GM21786 (cell line): ENCODE results near the gene ANKUB1.

Experiments used
- ATAC-seq: cut with Tn5 transposase; IDR thresholded peaks from one replicate; pipeline ENCODE4 v1.9.1; 2021; ENCODE audit not compliant: unreplicated experiment

ANKUB1 gene

GRCh38 chr3:149810846-149811245 lies 18.5 kb upstream of the ANKUB1 start:
- ATAC-seq: no peak

DNA sequence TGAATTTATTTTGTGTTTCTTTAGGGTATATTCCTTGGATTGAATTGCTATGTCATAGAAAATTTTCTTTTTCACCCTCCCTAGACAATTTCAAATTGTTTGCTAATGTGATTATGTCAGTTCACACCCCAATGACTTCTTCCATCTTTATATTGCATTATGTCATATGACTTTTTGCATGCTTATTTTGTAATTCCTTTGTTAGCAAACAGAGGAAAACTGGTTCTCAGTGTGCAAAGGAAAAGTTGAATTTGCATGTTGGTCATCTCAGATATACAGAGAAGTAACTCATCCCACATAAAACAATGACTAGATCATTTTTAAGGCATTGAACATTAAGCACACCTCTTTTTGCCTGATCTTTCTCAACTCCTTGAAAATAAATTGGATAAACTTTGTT lies 17.3 kb upstream of the ANKUB1 start:
- no peak for ATAC-seq

DNA sequence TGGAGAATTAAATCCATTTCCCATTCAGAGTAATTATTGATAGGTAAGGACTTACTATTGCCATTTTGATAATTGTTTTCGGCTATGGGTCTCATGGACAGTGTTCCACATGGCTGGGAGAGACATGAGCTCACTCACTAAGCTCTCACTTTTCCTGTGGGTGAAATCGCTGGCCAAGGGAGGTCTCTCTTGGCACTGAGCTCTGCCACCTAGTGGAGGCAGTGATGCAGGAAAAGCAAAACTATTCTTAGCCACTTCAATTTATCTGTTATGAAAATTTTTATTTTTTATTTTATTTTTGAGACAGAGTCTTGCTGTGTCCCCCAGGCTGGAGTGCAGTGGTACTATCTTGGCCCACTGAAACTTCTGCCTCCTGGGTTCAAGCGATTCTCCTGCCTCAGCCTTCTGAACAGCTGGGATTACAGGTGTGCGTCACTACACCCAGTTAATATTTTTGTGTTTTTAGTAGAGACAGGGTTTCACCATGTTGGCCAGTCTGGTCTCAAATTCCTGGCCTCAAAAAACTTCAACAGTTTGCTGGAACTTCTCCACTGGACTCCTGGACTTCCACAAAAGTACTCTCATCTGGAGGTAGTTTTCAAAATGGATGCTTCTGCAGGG lies 16.0 kb upstream of the ANKUB1 start:
- no peak for ATAC-seq

- no peak for ATAC-seq
Measured at GRCh38 chr3:149806171-149806778, 13.9 kb upstream of the ANKUB1 start.

DNA sequence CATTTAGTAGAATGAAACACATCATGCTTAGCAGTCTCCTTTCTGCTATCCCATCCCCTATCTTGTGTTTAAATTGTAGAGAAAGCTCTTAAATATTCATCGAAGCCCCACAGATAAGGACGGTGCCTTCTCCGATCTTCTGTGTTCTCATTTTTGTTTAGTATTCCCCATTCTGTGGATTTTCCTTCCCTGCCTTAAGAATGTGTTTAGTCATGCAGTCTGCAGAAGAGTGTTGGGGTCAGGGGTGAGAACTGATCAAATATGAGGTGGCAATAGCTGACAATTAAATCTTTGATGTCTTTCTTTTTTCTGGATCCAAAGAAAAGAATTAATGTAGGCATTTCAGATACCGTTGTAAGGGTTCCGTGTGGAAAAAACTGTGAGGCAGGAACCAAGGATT lies 9.3 kb upstream of the ANKUB1 start:
- no peak for ATAC-seq

- ATAC-seq: no peak
Measured at GRCh38 chr3:149801195-149801594, 8.8 kb upstream of the ANKUB1 start.

GRCh38 chr3:149800693-149801092 lies 8.3 kb upstream of the ANKUB1 start:
- ATAC-seq: no peak

- ATAC-seq: no peak
Measured at GRCh38 chr3:149796026-149796425, 3.7 kb upstream of the ANKUB1 start.

GRCh38 chr3:149790698-149791097 lies 1.7 kb downstream of the ANKUB1 start:
- no peak for ATAC-seq

DNA sequence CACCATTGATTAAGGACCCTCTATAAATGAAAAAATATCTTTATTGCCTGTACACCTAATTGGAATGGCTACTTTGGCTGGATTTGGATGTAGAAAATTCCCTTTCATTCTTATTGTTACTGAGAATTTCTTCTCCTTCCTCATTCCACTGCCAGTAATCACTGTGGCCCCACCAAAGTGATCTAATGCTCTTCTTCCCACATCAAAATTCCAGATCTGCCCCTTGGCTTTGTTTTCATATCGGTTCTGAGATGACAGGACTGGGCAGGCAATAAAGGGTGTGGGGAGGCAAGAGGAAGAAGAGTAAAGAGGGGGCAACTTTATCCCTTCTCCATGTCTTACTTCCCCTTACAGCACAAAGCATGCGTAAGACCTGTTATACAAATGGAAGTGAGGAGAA lies 2.1 kb downstream of the ANKUB1 start:
- ATAC-seq: no peak

DNA sequence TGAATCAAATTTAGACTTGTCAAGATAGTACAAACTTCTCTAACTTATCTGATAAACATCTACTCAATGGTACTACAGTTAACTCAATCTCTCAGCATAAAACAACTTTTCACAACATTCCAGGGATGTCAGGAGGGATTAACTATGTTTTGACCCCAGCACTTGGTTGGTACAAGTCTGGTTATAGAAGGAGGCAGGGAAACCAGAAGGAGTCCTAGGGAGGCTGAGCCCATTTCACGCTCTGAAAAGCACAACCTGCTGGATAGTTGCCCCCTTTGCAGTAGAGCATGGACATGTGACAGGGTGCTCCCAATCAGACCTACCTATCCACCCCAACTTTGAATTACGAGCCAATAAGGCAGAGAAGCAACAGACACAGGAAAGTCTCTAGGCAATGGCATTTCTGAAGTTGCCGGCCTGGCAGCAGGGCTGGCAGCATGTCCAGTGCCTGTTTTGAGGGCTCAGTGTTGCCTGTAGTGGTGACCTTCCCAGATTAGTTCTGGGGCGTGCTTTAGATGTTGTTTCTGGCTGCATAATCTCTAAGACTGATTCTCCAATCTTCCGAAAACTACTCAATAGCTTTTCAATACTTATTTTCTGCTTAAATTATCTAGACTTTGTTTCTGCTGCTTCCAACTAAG lies 8.2 kb downstream of the ANKUB1 start:
- no peak for ATAC-seq

DNA sequence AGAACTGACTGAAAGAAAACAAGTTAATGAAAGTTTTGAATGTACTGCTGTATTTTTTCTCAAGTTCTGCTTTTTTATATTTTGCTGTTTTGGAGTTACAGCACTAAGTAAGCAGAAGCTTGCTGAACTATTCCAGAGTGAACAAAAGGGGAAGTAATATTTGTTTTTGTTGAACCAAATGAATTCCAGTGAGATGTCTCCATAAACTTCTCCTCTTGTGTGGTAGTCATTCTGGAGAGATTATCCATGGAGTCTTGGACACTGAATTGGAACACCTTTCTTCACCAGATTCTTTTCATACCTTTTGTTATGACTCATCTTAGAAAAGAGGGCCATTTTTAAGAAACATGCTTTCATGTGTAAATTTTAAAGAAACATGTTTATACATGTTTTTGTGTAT lies 8.8 kb downstream of the ANKUB1 start:
- no peak for ATAC-seq

DNA sequence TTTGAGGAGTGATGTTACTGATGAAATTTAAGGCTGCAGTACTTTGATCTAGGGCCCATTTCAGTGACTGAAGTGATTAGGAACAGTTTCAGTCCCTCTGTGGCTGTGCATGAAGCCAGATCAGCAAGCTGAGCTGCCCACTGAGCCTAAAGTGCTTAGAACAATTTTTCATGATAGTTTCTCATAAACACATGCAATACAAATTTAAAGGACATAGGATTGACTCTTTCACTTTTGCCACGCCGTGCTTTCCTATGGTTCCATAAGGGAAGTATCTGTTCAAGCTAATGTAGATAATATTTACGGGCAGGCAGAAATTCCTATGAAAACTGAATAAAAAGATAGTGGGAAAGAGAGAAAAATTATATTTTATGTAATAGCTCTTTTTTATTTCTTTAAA lies 10.6 kb downstream of the ANKUB1 start:
- ATAC-seq: no peak

DNA sequence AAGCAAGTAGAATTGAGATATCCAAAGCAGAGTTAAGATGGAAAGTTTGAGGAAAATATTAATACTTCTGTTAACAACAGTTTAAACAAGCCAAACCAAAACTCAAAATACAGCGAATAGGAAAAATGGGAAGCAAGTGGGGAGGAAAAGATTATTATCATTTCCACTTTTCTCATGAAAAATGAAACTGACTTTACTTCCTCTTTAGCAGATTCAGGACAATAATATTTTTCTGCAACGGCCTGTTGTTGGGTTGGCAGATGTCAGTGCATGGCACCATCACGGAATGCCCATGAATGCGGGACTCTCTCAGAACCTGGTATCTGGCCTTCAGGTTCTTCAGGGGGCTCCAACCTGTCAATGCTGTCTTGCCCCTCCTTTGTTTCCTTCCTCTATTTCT lies 11.1 kb downstream of the ANKUB1 start:
- no peak for ATAC-seq

DNA sequence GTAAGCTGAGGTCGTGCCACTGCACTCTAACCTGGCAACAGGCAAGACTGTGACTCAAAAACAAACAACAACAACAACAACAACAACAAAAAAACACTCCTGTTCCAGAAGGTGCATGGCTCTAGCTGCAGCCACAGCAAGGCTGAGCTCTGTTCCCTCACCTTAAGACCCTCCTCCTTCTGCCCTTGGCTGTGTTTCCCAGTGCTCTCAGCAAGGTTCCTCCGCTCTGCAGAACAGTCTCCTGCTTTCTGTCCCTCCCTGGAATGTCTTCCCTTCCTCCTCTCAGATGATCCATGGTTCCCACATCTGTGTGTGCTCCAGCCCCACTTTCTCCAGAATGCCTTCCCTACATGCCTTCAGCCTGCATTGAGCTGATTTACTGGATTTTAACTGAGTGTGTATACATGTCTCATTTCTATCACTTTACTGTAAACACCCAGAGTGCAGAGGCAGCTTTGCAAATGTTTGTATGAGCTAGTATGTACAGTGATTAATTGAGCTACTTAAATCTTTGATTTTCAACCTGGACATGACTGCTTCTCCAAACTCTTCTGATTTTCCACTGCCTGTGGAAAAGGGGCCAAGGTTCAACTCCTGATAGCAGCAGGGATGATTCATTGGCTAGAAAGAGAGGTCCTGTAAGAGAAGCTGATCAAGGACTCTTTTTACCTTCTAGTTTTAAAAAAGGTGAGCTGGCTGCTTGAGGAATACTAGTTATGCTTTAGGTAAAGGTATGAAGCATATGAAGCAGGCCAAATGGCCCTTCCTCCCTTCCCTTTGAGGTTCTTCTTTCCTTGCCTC lies 14.7 kb downstream of the ANKUB1 start:
- no peak for ATAC-seq

DNA sequence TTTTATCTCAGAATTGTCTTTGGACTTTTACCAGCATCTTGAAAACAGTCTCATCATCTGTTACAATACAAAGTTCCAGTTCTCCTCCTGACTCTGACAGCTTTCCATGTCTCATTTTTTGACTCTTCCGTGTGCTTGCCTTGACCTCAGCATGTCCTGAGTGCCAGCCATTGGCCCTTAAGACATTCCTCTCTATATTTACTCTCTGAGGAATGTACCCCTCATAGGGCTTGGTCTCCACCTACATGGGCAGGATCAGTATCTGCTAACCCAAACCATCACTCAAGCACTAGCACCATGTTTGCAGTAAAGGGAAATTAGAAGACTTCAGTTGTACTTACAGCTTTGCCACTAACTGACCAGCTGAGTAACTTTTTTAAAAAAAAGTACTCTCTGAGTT lies 16.2 kb downstream of the ANKUB1 start:
- ATAC-seq: no peak

GRCh38 chr3:149772861-149773260 lies 19.5 kb downstream of the ANKUB1 start:
- ATAC-seq: no peak

GRCh38 chr3:149771652-149772271 lies 20.6 kb downstream of the ANKUB1 start:
- ATAC-seq: peak; percentile 62

GRCh38 chr3:149770246-149770645 lies 22.1 kb downstream of the ANKUB1 start:
- no peak for ATAC-seq

- no peak for ATAC-seq
Measured at GRCh38 chr3:149768704-149769103, 23.6 kb downstream of the ANKUB1 start.

GRCh38 chr3:149767720-149768119 lies 24.6 kb downstream of the ANKUB1 start:
- no peak for ATAC-seq
